ENCODE results near the gene AGBL4.

DNA sequence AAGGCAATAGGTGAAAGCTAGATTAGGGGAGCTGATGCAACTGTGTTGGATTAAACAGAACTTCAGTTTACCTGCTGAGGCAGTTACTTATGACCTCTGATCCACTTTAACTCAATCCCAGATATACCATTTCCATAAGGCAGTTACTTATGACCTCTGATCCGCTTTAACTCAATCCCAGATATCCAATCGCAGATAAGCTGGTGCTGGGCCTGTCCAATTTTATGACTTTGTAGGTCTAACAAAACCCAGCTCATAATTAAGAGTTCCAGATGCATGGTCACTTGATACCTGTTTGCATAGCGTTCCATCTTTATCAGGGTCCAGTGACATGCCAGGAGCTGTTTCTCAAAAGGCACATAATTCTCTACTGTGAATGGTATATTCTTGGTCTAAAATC is 396.0 kb downstream of the AGBL4 start:
- no peak for TF ChIP-seq CEBPB (IDR thresholded peaks at IDR 0.05; ENCODE audit: low read depth)
- TF ChIP-seq, protein P1, sequence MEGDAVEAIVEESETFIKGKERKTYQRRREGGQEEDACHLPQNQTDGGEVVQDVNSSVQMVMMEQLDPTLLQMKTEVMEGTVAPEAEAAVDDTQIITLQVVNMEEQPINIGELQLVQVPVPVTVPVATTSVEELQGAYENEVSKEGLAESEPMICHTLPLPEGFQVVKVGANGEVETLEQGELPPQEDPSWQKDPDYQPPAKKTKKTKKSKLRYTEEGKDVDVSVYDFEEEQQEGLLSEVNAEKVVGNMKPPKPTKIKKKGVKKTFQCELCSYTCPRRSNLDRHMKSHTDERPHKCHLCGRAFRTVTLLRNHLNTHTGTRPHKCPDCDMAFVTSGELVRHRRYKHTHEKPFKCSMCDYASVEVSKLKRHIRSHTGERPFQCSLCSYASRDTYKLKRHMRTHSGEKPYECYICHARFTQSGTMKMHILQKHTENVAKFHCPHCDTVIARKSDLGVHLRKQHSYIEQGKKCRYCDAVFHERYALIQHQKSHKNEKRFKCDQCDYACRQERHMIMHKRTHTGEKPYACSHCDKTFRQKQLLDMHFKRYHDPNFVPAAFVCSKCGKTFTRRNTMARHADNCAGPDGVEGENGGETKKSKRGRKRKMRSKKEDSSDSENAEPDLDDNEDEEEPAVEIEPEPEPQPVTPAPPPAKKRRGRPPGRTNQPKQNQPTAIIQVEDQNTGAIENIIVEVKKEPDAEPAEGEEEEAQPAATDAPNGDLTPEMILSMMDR (IDR thresholded peaks at IDR 0.05 in 2 of 3, conservative IDR thresholded peaks at IDR 0.05 in 1 of 3; ENCODE audit: borderline replicate concordance in 1 of 3, insufficient read depth in 1 of 3, low read depth in 2 of 3, low read length in 2 of 3) = no peak
- TF ChIP-seq ZNF274 (IDR thresholded peaks at IDR 0.05; ENCODE audit: low read depth, low read length) = no peak
- no peak for TF ChIP-seq RAD21 (IDR thresholded peaks at IDR 0.05; ENCODE audit: low read depth)

Measured in HCT116 (cell line).